Measurements from ENCODE around the gene CYRIA.

The CYRIA gene

DNA sequence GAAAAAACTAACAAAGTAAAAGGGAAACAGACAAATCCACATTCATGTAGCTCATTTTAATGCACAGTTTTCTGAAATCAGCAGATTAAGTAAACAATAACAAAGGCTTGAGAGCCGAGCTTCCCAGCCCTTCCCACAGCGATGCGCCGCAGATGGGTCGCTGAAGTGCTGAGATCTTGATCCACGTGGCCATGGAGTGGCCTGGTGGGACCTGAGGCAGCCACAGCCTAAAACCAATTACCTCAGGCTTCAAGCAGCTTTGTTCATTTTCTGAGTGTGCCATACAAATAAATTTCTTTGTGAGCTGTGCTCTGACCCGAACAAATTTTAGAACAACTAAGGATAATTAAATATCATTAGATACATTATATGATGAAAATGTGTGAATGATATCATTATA lies 25.6 kb upstream of the CYRIA start:
- TF ChIP-seq, protein P1, sequence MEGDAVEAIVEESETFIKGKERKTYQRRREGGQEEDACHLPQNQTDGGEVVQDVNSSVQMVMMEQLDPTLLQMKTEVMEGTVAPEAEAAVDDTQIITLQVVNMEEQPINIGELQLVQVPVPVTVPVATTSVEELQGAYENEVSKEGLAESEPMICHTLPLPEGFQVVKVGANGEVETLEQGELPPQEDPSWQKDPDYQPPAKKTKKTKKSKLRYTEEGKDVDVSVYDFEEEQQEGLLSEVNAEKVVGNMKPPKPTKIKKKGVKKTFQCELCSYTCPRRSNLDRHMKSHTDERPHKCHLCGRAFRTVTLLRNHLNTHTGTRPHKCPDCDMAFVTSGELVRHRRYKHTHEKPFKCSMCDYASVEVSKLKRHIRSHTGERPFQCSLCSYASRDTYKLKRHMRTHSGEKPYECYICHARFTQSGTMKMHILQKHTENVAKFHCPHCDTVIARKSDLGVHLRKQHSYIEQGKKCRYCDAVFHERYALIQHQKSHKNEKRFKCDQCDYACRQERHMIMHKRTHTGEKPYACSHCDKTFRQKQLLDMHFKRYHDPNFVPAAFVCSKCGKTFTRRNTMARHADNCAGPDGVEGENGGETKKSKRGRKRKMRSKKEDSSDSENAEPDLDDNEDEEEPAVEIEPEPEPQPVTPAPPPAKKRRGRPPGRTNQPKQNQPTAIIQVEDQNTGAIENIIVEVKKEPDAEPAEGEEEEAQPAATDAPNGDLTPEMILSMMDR (IDR thresholded peaks at IDR 0.05; ENCODE audit: low read depth, low read length), result no peak

DNA sequence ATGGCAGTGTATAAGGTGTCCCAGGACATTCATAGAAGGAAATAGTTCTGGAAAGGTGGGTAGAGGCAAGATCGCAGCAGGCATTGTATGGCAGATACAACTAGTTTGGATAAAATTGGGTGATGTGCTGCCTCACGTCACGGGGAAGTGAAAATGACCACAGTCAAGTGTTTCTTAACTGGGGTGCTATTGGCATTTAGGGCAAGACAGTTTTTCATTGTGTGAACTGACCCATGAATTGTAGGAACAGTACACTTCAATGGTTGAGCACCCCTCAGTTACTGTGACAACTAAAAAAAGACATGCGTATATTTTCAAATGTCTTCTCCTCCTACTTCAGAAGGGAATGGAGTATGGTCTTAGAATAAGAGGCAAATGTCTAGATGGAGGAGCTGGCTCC lies 22.3 kb upstream of the CYRIA start:
- TF ChIP-seq, protein P1 (IDR thresholded peaks at IDR 0.05; ENCODE audit: low read depth, low read length), result no peak
- DNase-seq (ENCODE audit: extremely low read depth, low read depth), result no peak

More for the DNA sequence above, 25.6 kb upstream of the CYRIA start:
- DNase-seq (ENCODE audit: extremely low read depth, low read depth), result no peak

DNA sequence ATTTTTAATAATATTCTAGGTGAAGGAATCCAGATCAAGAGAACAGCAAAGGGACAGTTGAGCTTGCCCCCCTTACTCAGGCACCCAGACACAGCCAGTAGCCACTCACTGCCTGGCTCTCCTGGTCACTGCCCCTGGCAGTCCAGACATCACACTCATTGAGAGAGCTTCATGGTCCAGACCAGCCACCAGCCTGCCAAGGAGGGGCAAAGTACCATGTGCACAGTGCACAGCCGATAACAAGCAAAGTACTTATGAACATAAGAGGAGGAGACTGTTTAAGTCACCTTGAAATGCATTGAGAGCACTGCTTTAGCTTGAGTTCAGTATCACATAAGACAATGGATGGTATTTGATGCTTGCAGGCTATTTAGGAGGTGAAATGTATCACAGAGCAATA lies 21.6 kb upstream of the CYRIA start:
- DNase-seq (ENCODE audit: extremely low read depth, low read depth), result no peak
- TF ChIP-seq, protein P1 (IDR thresholded peaks at IDR 0.05; ENCODE audit: low read depth, low read length), result no peak

DNA sequence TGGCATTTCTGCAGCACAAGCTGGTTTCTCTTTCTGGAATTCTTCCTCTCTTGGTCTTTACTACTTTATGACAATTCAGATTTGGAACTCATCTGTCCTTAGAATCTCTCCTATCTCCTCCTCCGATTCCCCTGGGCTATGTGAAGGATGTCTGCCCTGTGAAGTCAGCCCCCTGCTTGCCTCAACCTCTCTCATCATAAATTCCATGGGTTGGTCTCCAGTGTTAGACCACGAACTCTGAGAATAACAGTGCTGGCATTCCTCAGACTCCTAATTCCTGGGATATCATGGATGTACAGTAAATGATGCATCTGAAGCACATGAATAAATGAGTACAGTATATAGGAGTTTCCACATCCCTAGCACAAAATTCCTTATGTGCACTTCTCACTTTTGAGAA lies 21.0 kb upstream of the CYRIA start:
- TF ChIP-seq, protein P1 (IDR thresholded peaks at IDR 0.05; ENCODE audit: low read depth, low read length), result no peak
- no peak for DNase-seq (ENCODE audit: extremely low read depth, low read depth)

DNA sequence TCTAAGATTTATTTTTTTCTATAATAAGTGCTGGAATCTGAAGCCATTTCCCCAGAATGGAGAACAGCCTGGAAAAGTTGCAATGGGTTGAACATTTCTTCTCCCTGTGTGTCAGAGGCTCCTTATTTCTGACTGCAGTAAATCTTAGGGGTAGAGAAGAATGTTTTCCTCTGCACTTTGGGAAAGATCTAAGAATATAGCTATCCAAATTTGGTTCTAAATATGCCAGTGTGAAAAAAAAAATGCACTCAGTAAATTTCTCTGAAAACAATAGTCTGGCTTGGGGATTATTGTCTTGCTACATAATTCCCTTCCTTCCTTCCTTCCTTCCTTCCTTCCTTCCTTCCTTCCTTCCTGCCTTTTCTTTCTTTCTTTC lies 19.7 kb upstream of the CYRIA start:
- TF ChIP-seq, protein P1 (IDR thresholded peaks at IDR 0.05; ENCODE audit: low read depth, low read length), result no peak
- DNase-seq (ENCODE audit: extremely low read depth, low read depth), result no peak

DNA sequence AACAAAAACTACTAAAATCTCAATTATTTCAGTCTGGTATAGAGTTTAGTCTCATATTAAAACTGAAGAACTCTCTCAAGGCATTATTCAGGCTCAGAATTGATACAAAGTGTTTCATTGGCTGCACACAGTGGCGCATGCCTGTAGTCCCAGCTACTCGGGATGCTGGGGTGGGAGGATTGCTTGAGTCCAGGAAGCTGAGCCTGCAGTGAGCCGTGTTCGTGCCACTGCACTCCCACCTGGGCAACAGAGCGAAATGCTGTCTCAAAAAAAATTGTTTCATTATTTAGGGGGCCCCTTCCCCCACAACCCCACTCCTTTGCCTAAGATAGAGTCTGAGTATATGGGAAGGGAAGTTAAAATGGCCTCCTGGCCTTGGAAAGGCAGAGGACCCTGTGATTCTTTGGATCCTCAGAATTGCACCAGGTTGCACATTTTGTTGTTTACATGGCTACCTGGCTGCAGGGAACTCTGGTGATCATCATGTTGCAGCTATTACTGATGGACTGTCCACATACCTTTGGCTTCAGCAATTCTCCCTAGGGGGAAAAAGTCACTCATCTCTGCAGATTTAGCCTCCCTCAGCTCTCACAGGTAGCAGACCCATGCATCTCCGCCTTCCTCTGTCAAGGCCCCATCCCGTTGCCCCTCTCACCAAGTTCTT lies 19.2 kb upstream of the CYRIA start:
- TF ChIP-seq, protein P1 (IDR thresholded peaks at IDR 0.05; ENCODE audit: low read depth, low read length), result no peak
- no peak for DNase-seq (ENCODE audit: extremely low read depth, low read depth)

DNA sequence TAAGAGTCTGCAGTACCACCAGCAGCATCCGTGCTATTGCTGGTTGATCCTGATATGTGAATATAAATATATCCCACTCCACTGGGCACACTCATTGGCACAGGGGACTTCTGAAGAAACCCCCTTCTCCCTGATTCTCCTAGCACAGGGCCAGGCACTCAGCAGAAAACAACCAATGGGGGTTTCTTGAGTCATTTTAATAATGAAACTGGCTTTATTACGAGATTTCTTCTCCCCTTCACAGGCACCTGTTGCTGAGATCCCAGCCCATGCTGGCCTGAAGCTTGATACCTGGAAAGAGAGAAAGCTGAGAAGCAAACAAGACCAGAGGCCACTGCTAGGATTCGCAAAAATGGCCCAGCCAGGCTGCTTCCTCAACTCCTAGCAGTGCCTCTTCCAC lies 17.9 kb upstream of the CYRIA start:
- DNase-seq (ENCODE audit: extremely low read depth, low read depth), result no peak
- TF ChIP-seq, protein P1 (IDR thresholded peaks at IDR 0.05; ENCODE audit: low read depth, low read length), result no peak

Data from AG09319 (cell line).